Neural cell (in vitro differentiated cells): Measurements from ENCODE around the gene IRF2BPL. TPM values are rescaled to one million over a fixed set of nuclear protein-coding genes. Genes with fewer than 3 reads are reported as not detected.

Source experiments
- H2AFZ ChIP-seq: fragments of 200-600, 300-800 bp; sonication (generic), shearing (Covaris generic); 2 replicates; pipeline ENCODE4 v1.6.0; 2014; ENCODE audit warnings: low read depth, mild to moderate bottlenecking, antibody characterized with exemption, low read length, moderate library complexity
- H3F3A ChIP-seq: fragments of 200-600 bp; shearing (Covaris generic); 2 replicates; pipeline ENCODE4 v1.6.1; 2016; ENCODE audit warnings: mild to moderate bottlenecking, moderate library complexity, mixed read lengths, antibody characterized with exemption, low read length; ENCODE audit not compliant: insufficient read depth, poor library complexity, severe bottlenecking
- H3K27ac ChIP-seq: fragments of 200-600, 300-800 bp; sonication (generic), shearing (Covaris generic); 2 replicates; pipeline ENCODE4 v1.5.1; 2014; ENCODE audit warnings: mild to moderate bottlenecking, low read length, moderate library complexity
- H3K27me3 ChIP-seq: fragments of 300-800, 200-600 bp; sonication (generic), shearing (Covaris generic); 2 replicates; pipeline ENCODE4 v1.6.0; 2014; ENCODE audit warnings: mild to moderate bottlenecking, low read depth, low read length, moderate library complexity; ENCODE audit not compliant: insufficient read depth
- H3K36me3 ChIP-seq: fragments of 300-800, 200-600 bp; sonication (generic), shearing (Covaris generic); 2 replicates; pipeline ENCODE4 v1.5.1; 2014; ENCODE audit warnings: mild to moderate bottlenecking, antibody characterized with exemption, low read length, moderate library complexity; ENCODE audit not compliant: insufficient read depth
- H3K4me2 ChIP-seq: fragments of 300-800, 200-600 bp; sonication (generic), shearing (Covaris generic); 2 replicates; pipeline ENCODE4 v1.6.0; 2014; ENCODE audit warnings: mild to moderate bottlenecking, low read length
- H3K4me3 ChIP-seq: fragments of 300-800, 200-600 bp; sonication (generic), shearing (Covaris generic); 2 replicates; pipeline ENCODE4 v1.5.1; 2014; ENCODE audit warnings: mild to moderate bottlenecking, low read length, moderate library complexity
- H3K79me2 ChIP-seq: fragments of 200-600 bp; shearing (Covaris generic); replicated peaks from 2 replicates; pipeline ENCODE4 v1.6.0; 2014; ENCODE audit warnings: mild to moderate bottlenecking, low read length, moderate library complexity; ENCODE audit not compliant: insufficient read depth
- H3K9ac ChIP-seq: fragments of 300-800, 200-600 bp; sonication (generic), shearing (Covaris generic); 2 replicates; pipeline ENCODE4 v1.6.1; 2016; ENCODE audit warnings: mild to moderate bottlenecking, low read length, mixed read lengths
- H3K9me2 ChIP-seq: fragments of 200-600 bp; shearing (Covaris generic); 2 replicates; pipeline ENCODE4 v1.6.1; 2016; ENCODE audit warnings: mild to moderate bottlenecking, low read length, mixed read lengths; ENCODE audit not compliant: insufficient read depth
- H3K9me3 ChIP-seq: fragments of 200-600, 300-800 bp; sonication (generic), shearing (Covaris generic); 2 replicates; pipeline ENCODE4 v1.6.1; 2016; ENCODE audit warnings: mild to moderate bottlenecking, mixed run types, low read length, moderate library complexity, mixed read lengths
- H4K20me1 ChIP-seq: fragments of 200-600 bp; shearing (Covaris generic); 2 replicates; pipeline ENCODE4 v1.6.1; 2016; ENCODE audit warnings: mild to moderate bottlenecking, mixed run types; ENCODE audit not compliant: insufficient read depth
- EP300 ChIP-seq: fragments of 450-650 bp; conservative IDR thresholded peaks from 2 replicates; pipeline ENCODE4 v1.6.1; 2014; ENCODE audit warnings: antibody characterized with exemption, mild to moderate bottlenecking, moderate library complexity; ENCODE audit not compliant: poor library complexity, severe bottlenecking
- EZH2 ChIP-seq: fragments of 200-600, 300-800 bp; shearing (Covaris generic), sonication (generic); IDR thresholded peaks from 2 replicates; pipeline ENCODE4 v1.6.1; 2014; ENCODE audit warnings: antibody characterized with exemption, low read length, borderline replicate concordance, mild to moderate bottlenecking; ENCODE audit not compliant: insufficient read depth, poor library complexity, severe bottlenecking
- MXI1 ChIP-seq: fragments of 450-650 bp; conservative IDR thresholded peaks from 2 replicates; pipeline ENCODE4 v1.6.1; 2014; ENCODE audit warnings: antibody characterized with exemption, mild to moderate bottlenecking; ENCODE audit not compliant: poor library complexity, severe bottlenecking
- SMC3 ChIP-seq: fragments of 450-650 bp; conservative IDR thresholded peaks from 2 replicates; pipeline ENCODE4 v1.6.1; 2014; ENCODE audit warnings: antibody characterized with exemption, mild to moderate bottlenecking, moderate library complexity; ENCODE audit not compliant: poor library complexity
- TAF1 ChIP-seq: IDR thresholded peaks from 2 replicates; pipeline ENCODE4 v1.6.1; 2012; ENCODE audit warnings: low read depth
- polyA plus RNA-seq: library from polyadenylated mRNA; depleted of rRNA; stranded (reverse); fragments of >200 nt; gene quantifications from 2 replicates; pipeline ENCODE4 v1.2.3, GENCODE V29; 2014
- TF ChIP-seq, protein P1 (sequence below): fragments of 450-650 bp; IDR thresholded peaks from 2 replicates; pipeline ENCODE4 v1.5.1; 2014; ENCODE audit warnings: antibody characterized with exemption, mild to moderate bottlenecking, moderate library complexity; ENCODE audit not compliant: poor library complexity, severe bottlenecking
- TF ChIP-seq, protein P2 (sequence below): IDR thresholded peaks from 2 replicates; pipeline ENCODE4 v1.6.1; 2012; ENCODE audit warnings: borderline replicate concordance

IRF2BPL gene
- polyA plus RNA-seq, 1 donor from 2014 or later, result 42.9 TPM

DNA sequence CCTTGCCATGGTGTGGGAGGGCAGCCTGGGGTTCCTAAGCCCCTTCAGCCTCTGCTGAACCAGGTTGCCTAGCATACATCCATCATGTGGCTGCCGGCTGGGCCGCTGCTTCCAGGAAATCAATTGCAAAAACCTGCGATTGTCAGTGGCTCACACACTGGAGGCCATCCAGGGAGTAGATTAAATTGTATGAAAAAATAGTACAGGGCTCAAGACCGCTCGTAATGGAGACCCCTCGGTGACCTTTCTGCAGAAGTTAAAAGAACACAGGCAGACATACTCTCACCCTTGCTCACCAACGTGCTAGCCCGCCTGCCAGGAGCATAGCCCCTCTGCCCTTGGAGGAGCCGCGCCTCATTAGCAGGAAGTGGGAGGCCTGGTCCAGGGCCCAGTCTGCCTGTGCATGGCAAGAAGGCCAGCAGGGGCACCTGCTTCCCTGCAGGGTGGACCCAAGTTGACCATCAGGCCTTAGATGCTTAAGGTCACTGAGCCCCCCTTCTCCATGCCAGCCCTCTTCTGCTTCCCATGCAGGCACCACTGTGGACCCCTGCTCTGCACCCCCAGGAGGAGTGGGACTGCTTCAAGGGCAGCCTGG is 38.2 kb upstream of the IRF2BPL start:
- no peaks in the 10 kb centered on the region for H3K9me3 ChIP-seq
- no peaks in the 10 kb centered on the region for H3F3A ChIP-seq
- no peaks in the 10 kb centered on the region for H3K27me3 ChIP-seq
- TF ChIP-seq, protein P1, sequence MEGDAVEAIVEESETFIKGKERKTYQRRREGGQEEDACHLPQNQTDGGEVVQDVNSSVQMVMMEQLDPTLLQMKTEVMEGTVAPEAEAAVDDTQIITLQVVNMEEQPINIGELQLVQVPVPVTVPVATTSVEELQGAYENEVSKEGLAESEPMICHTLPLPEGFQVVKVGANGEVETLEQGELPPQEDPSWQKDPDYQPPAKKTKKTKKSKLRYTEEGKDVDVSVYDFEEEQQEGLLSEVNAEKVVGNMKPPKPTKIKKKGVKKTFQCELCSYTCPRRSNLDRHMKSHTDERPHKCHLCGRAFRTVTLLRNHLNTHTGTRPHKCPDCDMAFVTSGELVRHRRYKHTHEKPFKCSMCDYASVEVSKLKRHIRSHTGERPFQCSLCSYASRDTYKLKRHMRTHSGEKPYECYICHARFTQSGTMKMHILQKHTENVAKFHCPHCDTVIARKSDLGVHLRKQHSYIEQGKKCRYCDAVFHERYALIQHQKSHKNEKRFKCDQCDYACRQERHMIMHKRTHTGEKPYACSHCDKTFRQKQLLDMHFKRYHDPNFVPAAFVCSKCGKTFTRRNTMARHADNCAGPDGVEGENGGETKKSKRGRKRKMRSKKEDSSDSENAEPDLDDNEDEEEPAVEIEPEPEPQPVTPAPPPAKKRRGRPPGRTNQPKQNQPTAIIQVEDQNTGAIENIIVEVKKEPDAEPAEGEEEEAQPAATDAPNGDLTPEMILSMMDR, result no peak
- TF ChIP-seq EZH2 (no peak), MXI1 (no peak), TAF1 (no peak), EP300 (no peak)
- TF ChIP-seq, protein P2, sequence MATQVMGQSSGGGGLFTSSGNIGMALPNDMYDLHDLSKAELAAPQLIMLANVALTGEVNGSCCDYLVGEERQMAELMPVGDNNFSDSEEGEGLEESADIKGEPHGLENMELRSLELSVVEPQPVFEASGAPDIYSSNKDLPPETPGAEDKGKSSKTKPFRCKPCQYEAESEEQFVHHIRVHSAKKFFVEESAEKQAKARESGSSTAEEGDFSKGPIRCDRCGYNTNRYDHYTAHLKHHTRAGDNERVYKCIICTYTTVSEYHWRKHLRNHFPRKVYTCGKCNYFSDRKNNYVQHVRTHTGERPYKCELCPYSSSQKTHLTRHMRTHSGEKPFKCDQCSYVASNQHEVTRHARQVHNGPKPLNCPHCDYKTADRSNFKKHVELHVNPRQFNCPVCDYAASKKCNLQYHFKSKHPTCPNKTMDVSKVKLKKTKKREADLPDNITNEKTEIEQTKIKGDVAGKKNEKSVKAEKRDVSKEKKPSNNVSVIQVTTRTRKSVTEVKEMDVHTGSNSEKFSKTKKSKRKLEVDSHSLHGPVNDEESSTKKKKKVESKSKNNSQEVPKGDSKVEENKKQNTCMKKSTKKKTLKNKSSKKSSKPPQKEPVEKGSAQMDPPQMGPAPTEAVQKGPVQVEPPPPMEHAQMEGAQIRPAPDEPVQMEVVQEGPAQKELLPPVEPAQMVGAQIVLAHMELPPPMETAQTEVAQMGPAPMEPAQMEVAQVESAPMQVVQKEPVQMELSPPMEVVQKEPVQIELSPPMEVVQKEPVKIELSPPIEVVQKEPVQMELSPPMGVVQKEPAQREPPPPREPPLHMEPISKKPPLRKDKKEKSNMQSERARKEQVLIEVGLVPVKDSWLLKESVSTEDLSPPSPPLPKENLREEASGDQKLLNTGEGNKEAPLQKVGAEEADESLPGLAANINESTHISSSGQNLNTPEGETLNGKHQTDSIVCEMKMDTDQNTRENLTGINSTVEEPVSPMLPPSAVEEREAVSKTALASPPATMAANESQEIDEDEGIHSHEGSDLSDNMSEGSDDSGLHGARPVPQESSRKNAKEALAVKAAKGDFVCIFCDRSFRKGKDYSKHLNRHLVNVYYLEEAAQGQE, result no peak
- no peaks in the 10 kb centered on the region for H3K9me2 ChIP-seq
- no peak overlapping the region for H3K4me3 ChIP-seq
- H3K4me2 ChIP-seq, result no peak overlapping the region
- H4K20me1 ChIP-seq, result no peaks in the 10 kb centered on the region
- no peaks in the 10 kb centered on the region for H3K79me2 ChIP-seq
- H3K36me3 ChIP-seq, result no peaks in the 10 kb centered on the region
- no peak overlapping the region for H2AFZ ChIP-seq
- H3K9ac ChIP-seq, result peak overlapping the region; percentile 19
- H3K27ac ChIP-seq, result peak overlapping the region; percentile 28

DNA sequence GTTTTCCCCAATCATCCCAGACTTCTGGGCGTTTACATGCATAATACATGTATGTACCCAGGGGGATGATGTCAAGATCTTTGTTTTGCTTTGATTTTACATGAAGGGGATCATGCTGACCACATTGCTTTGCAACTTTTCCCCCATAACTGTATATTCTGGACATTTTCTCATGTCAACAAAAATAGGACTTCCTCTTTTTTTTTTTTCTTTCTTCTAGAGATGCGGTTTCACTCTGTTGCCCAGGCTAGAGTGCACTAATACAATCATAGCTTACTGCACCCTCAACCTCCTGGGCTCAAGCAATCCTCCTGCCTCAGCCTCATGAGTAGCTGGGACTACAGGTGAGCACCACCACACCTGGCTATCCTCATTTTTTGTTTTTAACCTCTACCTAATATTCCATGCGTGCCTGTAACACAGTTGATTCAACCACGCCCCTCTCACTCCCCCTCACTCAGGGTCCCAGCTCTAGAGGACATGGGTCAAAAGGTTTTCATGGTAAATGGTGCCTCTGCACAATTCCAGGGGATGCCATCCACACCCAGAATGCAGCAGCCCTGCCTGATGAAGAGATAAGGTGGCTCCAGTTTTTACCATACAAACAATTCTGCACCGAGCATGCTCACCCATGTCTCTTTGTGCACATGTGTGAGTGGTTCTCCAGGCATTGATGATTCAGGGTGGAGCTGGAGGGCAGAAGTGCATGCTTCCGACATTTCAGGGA is 37.5 kb upstream of the IRF2BPL start:
- H3K4me3 ChIP-seq, result no peak overlapping the region
- H3F3A ChIP-seq, result no peaks in the 10 kb centered on the region
- no peaks in the 10 kb centered on the region for H3K79me2 ChIP-seq
- H3K4me2 ChIP-seq, result no peak overlapping the region
- TF ChIP-seq SMC3, result peak; percentile 34
- TF ChIP-seq, protein P1, result no peak
- no peaks in the 10 kb centered on the region for H3K36me3 ChIP-seq
- H4K20me1 ChIP-seq, result no peaks in the 10 kb centered on the region
- no peaks in the 10 kb centered on the region for H3K9me3 ChIP-seq
- no peaks in the 10 kb centered on the region for H3K27me3 ChIP-seq
- H2AFZ ChIP-seq, result no peak overlapping the region
- peak overlapping the region; percentile 28 for H3K27ac ChIP-seq
- peak overlapping the region; percentile 19 for H3K9ac ChIP-seq
- no peaks in the 10 kb centered on the region for H3K9me2 ChIP-seq
